GM12873 (cell line): ENCODE measurements around the gene CEBPE.

Experiments
- TF ChIP-seq, protein P1 (sequence below): IDR thresholded peaks from 2 replicates; pipeline ENCODE4 v1.5.1; 2012; ENCODE audit warnings: low read depth, mild to moderate bottlenecking, moderate library complexity, low read length, control low read depth; ENCODE audit not compliant: insufficient read depth; ENCODE audit errors: missing control alignments

Gene CEBPE

DNA sequence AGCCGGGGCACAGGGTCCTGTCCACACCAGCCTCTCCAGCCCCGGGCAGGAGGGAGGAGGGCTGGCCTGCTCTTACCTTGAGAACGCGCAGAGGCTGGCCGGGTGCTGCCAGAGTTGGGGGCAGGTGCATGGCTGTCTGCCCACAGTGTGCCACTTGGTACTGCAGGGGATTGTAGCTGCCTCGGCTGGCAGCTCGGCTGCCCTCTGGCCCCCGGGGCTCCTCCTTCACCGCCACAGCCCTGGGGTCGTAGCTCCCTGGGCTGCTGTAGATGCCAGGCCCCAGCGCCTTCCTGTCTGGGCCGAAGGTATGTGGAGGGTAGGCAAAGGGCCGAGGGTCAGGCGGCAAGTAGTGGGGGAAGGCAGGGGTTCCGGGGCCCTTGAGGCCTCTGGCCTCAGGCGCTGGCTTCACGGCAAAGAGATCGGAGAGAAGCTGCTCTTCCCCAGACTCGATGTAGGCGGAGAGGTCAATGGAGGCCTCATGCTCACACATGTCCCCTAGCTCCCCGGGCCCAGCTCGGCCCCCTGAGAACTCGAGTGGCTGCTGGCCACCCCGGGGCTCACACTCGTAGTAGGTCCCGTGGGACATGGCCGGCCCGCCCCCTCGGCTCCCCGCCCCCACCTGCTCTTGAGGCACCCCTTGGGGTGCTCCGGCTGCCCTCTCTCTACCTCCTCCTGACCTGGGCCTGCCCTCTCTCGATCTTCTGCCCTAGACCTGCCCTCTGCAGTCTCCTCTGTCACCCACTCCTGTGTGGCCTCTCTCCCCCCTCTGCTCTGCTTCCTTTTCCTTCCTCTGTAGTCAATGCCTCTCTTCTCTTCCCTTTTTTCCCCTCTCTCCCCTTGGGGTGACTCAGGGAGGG is at the start of gene CEBPE:
TSS of gene CEBPE (minus strand) at position 750 of the 857 bp plus-strand sequence. CDS start at position 586, 164 bp downstream.
- TF ChIP-seq, protein P1, sequence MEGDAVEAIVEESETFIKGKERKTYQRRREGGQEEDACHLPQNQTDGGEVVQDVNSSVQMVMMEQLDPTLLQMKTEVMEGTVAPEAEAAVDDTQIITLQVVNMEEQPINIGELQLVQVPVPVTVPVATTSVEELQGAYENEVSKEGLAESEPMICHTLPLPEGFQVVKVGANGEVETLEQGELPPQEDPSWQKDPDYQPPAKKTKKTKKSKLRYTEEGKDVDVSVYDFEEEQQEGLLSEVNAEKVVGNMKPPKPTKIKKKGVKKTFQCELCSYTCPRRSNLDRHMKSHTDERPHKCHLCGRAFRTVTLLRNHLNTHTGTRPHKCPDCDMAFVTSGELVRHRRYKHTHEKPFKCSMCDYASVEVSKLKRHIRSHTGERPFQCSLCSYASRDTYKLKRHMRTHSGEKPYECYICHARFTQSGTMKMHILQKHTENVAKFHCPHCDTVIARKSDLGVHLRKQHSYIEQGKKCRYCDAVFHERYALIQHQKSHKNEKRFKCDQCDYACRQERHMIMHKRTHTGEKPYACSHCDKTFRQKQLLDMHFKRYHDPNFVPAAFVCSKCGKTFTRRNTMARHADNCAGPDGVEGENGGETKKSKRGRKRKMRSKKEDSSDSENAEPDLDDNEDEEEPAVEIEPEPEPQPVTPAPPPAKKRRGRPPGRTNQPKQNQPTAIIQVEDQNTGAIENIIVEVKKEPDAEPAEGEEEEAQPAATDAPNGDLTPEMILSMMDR: no peak

DNA sequence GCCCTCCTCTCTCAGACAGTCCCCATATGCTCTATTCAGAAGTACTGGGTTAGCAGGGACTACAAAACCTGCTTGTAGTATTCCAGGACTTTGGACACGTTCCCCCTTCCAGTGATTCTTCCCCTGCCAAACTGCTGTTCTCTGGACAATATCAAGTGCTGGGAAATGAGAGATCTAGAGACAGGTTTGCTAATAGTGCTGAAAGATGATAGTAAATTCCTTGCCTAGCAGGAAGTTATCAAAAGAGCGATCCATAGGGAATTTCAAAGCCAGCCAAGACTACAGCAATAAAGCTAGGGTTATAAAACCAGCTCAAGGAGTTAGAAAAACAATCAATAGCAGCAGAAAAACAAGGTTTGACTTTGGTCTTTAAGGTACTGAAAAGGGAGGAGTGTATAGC is 49.2 kb upstream of the CEBPE start:
- TF ChIP-seq, protein P1: no peak

DNA sequence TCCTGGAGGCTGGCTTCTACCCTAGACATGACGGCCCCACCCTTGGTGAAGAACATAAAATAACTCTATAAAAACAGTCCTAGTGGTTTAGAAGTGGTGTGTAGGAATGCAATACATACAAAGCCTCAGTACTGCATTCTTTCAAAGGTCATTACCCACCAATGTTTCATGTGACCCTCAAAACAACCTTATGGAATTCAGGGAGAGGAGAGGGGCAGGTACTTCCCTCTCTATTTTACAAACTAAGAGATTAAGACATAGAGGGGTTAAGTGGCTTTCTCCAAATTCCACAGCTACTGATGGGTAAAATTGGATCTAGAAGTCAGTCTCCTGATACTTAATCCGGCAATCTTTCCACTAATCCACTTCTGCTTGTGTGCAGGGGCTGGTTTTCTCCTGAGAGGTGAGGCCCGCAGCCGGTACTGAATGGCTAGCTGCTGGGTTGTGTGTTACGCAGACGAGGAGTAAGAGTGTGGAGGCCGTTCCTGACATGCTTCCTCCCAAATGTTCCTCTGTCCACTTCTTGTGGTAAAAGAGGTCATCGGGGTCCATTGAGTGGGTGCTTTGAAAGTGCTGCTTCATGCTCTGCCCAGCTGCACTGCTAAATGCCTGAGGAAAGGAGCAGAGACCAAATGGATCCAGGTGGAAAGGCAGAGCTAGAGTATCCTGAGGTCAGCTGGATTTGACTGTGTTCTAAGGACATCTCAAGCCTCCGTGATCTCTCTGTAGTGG is 48.2 kb upstream of the CEBPE start:
- TF ChIP-seq, protein P1: no peak

DNA sequence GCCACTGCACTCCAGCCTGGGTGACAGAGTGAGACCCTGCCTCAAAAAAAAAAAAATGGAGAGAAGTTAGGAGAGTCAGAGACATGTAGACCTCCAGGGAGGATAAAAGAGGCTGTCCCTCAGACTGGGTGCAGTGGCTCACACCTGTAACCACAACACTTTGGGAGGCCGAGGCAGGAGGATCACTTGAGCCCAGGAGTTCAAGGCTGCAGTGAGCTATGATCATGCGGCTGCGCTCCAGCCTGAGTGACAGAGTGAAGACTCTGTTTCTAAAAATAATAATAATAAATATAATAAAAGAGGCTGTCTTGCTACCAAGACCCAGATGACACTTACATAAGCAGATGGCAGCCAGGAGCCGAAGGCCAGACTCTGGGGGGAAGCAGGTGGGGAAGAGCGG is 45.9 kb upstream of the CEBPE start:
- TF ChIP-seq, protein P1: no peak

DNA sequence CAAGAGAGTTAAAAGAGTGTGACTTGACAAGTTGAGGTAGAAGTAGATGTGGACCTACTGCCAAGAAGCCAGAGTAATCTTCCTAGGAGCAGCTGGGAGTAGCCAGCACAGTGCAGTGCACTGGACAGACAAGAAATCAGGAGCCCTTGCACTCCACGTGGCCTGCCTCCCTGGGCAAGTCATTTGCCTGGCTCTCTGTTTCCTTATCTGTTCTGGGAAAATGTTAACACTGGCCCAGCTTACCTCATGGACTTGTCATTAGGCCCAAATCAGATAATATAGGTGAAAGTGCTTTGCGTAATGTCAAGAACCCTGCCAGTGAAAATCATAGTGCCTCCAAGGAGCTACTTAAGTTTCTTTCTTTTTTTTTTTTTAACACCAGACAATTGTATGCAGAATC is 45.2 kb upstream of the CEBPE start:
- TF ChIP-seq, protein P1: no peak

DNA sequence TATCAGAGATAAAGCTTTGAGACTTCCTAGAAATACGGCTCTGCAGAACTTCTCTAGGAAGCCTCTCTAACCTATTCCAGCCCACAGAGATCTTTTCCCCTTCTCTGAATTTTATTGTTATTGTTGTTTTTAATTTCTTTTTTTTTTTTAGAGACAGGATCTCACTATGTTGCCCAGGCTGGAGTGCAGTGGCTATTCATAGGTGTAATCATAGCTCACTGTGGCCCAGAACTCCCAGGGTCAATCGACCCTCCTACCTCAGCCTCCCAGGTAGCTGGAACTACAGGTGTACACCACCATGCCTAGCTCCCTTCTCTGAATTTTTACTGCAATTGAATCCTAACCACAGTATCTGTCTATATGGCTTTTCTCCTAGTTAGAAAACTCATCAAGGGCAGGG is 44.8 kb upstream of the CEBPE start:
- TF ChIP-seq, protein P1: no peak

DNA sequence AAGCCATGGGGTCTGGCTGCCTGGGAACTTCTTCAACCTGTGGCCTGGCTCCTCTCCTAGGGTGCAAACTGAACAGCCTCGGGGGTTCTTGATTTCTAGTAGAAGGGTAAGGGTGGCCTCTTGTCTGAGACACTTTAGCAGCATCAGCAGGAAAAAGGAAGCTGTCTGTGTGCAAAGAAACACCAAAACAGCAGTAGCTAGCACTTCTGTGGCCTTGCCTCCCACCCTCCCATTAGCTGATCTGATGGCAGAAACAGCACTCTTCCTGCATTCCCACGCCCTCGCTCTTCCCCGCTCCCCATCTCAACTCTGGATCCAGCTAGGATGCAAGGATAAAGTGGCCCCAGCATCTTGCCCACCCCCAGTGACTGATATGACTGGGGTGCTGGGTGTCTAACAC is 43.7 kb upstream of the CEBPE start:
- TF ChIP-seq, protein P1: no peak
